GM12801 (cell line): ENCODE measurements around the gene CCDC194.

Experiments used
- CTCF ChIP-seq: IDR thresholded peaks from one replicate; pipeline ENCODE4 v1.5.1; 2011; ENCODE audit warnings: control low read depth; ENCODE audit not compliant: insufficient read length; ENCODE audit errors: extremely low read depth

Gene CCDC194

GRCh38 chr19:17347361-17347760 is 46.6 kb downstream of the CCDC194 start:
- no peak for TF ChIP-seq CTCF

GRCh38 chr19:17346109-17346671 is 47.8 kb downstream of the CCDC194 start:
- TF ChIP-seq CTCF: peak; percentile 15

GRCh38 chr19:17341845-17342244 is 52.2 kb downstream of the CCDC194 start:
- no peak for TF ChIP-seq CTCF

- TF ChIP-seq CTCF: no peak
These were observed 52.6 kb downstream of the CCDC194 start for GRCh38 chr19:17341386-17341785.

GRCh38 chr19:17340871-17341357 is 53.1 kb downstream of the CCDC194 start:
- TF ChIP-seq CTCF: no peak
